HG03558 (cell line): ENCODE results near the gene QSER1.
"Not testable (repeated sequence)": the region's sequence is repeated elsewhere in the genome, so short reads cannot be mapped to it uniquely, and the experiment has no call there.

Experiments
- ATAC-seq: cut with Tn5 transposase; IDR thresholded peaks from one replicate; pipeline ENCODE4 v1.9.1; 2021; ENCODE audit warnings: moderate number of reproducible peaks; ENCODE audit not compliant: unreplicated experiment; ENCODE audit errors: extremely low read depth

Gene QSER1

DNA sequence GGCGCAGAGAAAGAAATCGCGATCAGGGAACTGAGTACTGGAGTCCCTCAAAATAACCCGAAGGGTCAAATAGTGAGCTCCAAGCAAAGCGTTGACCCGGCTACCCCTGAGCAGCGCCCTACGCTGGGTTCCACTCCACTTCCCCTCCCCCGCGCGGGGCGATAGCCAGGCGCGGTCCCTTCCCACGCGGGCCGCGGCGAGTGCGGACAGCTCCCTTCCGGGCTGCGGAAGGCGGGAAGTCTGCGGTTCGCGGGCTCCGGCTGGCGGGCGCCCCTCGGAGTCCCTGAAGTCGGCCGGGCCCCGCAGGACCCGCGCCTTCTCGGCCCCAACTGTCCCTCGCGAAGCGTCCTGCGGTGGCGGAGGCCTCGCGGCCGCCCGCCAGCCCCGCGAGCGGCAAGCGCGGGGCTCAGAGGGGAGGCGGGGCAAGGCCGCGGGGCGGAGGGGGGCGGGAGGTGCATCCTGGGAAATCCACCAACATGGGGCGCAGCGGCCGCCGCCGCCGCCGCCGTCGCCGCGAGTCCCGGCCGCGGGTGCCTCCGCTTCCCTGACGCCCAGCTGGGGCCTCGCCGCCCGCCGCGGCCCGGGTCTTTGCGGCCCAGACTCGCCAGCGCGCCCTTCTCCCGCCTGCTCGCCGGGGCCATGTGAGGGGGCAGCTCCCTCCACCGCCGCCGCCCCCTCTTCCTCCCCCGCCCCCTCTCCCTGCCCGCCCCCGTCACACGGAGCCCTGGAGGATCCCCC is at the start of gene QSER1:
TSS of gene QSER1 (plus strand) at position 457 of the 738 bp plus-strand sequence. CDS start 315 bp downstream, outside the sequence.
- ATAC-seq = peak; percentile 60

DNA sequence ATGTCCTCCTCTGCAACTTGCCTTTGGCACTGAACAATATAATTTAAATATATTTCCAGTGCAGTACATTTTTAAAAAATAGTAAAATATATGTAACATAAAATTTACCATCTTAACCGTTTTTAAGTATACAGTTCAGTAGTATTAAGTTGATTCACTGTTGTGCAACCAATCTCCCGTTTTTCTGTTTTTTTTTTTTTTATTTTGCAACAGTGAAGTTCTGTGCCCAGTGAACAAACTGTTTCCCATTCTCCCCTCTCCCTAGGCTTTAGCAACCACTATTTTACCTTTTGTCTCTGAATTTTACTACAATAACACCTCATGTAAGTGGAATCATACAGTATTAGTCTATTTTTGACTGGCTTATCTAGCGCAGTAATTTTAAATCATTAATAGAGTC is 49.1 kb upstream of the QSER1 start:
- no peak for ATAC-seq

DNA sequence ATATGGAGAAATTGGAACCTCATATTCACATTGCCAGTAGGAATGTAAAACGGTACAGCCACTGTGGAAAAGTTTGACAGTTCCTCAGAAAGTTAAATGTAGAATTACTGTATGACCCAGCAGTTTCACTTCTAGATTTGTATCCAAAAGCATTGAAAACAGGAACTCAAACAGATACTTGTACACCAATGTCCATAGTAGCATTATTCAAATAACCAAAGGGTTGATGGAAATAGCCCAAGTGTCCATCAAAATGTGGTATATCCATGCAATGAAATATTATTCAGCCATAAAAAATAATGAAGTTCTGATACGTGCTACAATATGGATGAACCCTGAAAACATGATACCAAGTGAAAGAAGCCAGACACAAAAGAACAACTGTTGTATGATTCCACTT is 45.1 kb upstream of the QSER1 start:
- ATAC-seq = no peak

DNA sequence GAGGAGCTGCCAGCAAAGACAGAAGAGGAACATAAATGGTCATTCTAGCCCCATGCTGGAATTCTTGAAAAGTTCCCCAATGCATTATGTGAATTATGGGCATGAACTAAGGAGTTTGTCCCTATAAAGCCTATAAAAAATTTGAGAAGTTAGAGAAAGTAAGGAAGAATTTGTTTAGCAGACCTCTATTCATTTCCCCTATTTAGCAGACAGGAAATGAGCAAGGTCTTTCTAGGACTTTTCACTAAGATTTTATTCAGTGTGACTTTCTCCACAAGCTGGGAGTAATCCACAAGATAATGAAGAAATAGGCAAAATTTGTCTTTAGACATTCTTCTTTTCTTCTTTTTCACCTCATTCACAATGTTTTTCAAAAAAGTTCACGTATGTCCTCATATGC is 42.9 kb upstream of the QSER1 start:
- no peak for ATAC-seq

DNA sequence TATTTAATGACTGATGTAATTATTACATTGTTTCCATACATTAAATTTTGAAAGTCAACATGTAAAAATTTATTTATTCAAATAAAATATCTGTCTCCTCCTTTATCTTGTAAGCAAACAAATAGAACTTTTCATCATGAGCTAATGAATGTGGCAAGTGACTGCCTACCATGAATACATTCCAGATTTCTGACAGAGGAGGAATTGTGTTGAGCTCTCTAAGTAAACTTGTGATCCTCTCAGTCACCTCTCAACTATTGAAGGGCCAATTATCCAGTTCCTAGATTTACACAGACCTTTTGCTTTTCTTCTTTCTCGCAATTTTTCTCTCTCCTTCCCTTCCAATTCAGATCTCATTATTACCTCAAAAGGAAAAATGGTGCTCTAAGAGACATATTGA is 41.4 kb upstream of the QSER1 start:
- no peak for ATAC-seq

DNA sequence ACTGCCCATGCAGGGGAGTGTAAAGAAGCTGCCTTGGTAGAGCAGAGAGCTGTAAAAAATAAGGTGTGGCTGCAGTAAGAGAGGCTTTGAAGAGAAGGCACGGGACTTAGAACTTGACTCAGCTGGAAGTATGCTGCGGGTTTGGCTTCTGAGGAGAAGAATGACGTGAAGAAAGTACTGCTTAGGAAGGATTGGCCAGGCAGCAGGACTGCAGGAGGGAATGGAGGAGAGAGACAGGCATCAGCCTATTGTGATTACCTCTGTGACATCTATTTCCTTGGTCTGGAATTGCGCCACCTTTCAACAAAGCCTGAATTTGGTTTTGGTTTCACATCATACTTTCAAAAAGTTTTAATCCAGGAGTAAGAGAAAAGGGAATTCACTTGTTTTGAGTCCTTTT is 40.4 kb upstream of the QSER1 start:
- no peak for ATAC-seq

DNA sequence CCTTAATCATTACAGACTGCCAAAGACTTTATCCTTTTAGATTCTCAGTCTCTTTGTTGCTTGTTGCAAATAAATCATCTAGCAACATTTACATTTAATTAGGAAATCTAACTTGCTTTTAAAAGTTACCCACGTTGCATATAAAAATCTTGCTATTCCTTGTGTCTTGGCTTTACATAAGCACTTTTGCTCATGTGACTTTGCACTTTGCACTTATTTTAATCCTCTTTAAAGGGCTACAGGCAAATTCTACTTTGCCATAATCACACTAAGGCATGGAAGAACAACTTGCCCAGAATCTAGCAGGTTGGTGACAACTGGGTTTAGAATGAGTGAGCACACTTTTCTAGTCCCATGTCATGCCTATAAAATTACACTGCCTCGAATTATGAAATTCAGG is 37.0 kb upstream of the QSER1 start:
- no peak for ATAC-seq

DNA sequence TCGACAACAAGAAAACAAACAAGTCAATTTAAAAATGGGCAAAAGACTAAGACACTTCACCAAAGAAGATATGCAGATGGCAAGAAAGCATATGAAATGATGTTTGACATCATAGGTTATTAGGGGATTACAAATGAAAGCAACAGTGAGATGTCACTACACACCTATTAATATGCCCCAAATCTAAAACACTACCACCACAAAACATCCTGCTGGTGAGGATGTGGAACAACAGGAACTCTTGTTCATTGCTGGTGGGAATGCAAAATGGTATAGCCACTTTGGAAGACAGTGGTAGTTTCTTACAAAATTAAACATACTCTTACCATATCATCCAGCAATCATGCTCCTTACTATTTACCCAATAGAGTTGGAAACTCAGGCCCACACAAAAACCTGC is 33.9 kb upstream of the QSER1 start:
- no peak for ATAC-seq

DNA sequence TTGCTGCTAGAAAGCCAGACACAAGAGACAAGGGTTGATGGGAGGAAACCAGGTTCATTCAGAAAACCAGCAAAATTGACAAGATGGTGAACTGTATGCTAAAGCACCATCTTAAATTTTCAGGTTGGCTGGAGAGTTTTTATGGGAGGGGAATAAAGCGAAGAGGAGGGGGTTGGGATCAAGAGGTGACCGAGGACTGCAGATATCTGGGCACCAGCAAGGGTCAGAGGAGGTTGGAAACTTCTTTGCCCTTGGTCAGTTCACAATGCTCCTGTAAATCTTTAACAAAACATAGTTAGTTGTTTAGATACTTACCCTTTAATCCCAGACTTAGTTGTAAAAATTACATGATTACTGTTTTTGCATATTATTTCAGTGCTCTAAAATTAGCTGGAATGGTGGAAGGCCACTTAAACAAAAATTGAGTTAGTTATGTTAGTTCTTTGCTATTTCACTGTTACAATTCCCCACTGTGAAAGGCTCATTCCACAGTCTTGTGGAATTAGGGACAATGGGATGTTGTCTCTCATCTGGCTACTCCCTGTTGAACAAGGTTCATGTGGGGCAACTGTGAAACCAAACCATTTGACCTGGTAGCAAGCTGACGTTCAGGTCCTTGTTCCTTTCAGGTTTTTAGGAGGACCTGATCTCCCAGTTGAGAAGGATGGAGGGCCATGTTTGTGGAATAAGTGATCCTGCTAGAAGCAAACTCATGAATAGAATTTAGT is 30.6 kb upstream of the QSER1 start:
- no peak for ATAC-seq

DNA sequence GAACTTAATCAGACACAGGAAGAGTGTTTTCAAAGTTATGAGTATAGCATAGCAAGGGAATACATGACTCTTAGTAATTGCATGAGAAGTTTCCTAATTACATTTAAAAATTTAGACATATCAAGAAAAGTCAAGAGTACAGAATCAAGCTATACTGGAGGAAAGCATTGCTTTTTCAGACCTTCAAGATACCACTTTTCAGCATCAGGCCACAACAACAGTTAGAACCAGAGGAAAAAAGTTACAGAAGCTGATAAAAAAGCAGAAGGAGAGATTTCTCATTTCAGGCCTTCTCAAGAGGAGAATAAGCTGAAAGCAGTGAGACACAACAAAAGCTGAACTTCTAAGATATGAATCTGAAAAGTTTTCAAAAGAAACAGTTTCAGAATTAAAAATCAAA is 28.1 kb upstream of the QSER1 start:
- no peak for ATAC-seq

DNA sequence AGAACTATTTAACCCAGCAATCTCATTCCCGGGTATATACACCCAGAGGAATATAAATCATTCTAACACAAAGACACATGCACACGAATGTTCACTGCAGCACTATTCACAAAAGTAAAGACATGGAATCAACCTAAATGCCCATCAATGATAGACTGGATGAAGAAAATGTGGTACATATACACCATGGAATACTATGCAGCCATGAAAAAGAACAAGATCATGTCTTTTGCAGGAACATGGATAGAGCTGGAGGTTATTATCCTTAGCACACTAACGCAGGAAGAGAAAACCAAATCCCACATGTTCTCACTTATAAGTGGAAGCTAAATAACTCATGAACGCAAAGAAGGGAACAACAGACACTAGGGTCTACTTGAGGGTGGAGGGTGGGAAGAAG is 23.9 kb upstream of the QSER1 start:
- not testable (repeated sequence) for ATAC-seq

DNA sequence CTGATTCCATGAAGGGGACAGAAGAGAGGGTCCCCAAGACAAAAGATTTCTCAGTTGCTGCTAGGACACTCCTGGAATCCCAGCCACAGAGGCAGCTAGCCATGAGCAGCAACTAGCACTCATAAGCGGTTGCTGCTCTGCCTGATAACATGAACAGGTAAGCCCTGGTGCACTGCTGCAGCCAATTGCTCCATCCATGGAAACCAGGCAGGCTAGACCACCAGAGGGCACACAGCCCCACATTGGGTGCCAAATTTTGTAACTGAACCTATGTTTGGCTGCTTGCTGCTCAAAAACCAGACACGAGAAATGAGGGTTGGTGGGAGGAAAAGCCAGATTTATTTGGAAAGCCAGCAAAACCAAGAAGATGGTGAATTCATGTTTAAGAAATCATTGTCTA is 21.9 kb upstream of the QSER1 start:
- no peak for ATAC-seq

DNA sequence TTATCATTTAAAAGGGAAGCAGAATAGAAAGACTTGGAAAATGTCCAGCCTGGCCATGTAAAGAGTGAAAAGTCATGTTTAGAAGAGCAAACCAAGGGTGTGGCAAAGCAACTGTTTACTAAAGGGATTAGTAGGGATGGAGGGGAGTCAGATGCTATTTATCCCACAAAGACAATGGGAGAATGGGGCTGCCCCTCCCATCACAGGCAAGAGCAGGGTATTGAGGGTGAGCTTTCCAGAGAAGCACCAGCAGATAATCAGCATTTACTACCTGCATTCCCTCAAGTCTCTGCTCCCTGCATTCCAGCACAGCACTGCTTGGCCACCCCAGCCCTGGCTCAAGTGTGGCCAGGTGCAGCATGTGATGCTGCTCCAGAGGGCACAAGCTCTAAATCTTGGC is 18.5 kb upstream of the QSER1 start:
- ATAC-seq = no peak

DNA sequence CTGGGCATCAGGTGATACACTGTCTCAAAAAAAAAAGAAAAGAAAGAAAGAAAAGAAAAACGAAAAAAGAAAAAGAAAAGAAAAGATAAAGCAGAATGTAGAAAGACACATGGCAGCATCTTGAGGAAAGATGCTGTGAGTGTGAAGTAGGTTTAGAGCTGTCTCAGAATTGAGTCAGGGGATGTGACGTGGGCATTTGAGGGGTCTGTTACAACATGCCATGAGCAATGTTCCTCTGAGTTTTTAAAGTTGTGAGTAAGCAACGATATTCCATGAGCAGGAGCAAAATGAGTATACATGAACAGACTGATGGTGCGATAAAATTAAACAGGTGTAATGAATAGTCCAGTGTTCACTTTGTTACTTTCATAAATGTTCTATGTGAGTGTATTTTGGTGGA is 11.3 kb upstream of the QSER1 start:
- ATAC-seq = no peak

DNA sequence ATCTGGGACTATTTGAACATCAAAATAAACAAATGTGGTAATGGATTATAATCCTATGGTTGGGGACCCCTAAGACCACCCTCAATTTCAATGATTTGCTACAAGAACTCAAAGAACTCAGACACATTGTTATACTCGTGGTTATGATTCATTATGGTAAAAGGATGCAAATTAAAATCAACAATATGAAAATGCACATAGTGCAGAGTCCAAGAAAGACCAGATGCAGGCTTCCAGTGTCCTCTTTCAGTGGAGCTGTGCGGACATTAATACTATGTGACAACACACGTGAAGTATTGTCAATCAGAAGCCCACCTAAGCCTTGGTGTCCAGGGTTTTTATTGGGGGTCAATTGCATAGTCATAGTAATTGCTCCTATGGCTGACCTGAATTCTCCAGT is 9.2 kb upstream of the QSER1 start:
- no peak for ATAC-seq

DNA sequence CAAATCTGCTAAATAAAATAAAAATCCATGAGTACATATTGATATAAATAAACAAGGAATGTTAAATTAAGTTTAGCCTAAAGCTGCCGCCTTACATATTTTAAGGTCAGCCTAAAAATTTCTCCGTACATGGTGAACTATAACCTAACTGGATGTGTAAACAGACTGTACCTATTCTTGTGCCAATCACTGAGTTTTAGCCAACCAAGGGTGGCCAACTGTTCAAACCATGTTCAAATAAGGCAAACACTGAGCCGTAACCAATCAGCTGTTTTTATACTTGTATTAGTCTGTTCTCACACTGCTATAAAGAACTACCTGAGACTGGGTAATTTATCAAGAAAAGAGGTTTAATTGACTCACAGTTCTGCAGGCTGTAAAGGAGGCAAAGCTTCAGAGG is 8.6 kb upstream of the QSER1 start:
- ATAC-seq = no peak

DNA sequence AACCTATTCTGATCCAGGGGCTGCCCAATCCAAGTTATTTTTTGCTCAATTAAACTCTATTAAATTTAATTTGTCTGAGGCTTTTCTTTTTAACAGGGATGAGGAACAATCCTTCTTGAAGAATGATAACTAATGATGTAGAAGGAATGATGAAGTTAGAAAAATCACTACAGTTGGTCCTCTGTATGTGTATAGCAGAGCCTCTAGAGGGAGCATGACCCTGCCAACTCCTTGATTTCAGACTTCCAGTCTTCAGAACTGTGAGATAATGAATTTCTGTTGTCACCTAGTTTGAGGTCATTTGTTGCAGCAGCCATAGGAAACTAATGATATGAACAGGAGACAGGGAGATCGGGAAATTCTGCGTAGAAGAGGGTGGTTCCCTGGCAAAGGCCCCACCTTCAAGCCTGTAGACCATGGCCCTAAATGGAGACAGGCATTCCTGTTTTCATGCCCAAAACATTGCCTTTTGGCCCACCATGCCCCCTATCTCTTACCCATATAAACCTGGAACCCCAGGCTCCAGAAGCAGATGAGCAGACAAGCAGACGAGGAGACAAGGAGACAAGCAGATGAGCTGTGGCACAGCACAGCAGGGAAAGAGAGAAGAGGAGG is 7.7 kb upstream of the QSER1 start:
- ATAC-seq = no peak

DNA sequence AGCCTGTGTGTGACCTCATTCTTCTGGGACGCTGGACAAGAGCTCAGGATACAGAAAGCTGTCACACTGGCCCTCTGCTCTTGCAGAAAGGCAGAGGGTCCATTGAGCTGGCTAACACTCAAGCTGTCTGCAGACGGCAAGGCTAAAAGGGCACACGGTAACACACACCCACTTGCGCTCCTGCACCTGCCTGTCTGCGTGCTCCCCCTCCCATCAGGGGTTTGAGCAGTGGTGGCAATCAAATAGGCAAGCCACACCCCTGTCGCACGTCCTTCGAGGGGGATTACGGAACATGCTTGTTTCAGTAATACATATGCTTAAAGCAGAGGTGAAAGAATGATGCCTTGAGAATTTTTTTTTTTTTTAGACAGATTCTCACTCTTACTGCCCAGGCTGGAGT is 7.1 kb upstream of the QSER1 start:
- ATAC-seq = no peak

DNA sequence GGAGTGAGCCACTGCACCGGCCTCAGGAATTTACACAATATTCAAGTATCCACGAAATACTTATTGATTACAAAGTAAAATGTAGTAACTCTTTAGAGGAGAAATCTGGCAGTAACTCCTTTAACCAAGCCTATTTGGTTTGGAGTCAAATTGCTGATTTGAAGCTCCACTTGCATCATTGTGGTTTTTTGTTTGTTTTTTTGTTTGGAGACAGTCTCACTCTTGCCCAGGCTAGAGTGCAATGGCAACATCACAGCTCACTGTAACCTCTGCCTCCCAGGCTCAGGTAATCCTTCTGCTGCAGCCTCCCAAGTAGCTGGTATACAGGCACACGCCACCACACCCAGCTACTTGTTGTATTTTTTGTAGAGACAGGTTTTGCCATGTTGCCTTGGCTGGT is 6.4 kb upstream of the QSER1 start:
- ATAC-seq = no peak

DNA sequence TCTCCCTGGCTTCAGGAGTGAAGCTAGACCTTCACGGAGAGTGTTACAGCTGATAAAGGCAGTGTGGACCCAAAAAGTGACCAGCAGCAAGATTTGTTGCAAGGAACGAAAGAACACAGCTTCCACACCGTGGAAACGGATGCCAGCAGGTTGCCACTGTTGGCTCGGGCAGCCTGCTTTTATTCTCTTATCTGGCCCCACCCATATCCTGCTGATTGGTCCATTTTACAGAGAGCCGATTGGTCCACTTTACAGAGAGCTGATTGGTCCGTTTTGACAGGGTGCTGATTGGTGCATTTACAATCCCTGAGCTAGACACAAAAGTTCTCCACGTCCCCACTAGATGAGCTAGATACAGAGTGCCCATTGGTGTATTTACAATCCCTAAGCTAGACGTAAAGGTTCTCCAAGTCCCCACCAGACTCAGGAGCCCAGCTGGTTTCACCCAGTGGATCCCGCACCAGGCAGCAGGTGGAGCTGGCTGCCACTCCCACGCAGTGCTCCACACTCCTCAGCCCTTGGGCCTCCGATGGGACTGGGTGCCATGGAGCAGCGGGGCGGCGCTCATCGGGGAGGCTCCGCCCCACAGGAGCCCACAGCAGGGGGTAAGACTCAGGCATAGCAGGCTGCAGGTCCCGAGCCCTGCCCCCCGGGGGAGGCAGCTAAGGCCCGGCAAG is 4.8 kb upstream of the QSER1 start:
- not testable (repeated sequence) for ATAC-seq

DNA sequence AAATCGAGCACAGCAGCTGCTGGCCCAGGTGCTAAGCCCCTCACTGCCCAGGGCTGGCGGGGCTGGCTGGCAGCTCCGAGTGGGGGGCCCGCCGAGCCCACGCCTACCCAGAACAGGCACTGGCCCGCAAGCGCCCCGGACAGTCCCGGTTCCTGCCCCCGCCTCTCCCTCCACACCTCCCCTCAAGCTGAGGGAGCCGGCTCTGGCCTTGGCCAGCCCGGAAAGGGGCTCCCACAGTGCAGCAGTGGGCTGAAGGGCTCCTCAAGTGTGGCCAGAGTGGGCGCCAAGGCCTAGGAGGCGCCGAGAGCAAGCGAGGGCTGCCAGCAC is 4.3 kb upstream of the QSER1 start:
- ATAC-seq = not testable (repeated sequence)
